Panc1 (cell line): ENCODE results near the gene PAX5.

Experiments
- POLR2AphosphoS5 ChIP-seq: IDR thresholded peaks from 2 replicates; pipeline ENCODE4 v1.6.1; 2012; ENCODE audit warnings: mild to moderate bottlenecking, low read depth, low read length, moderate library complexity
- SIN3A ChIP-seq: IDR thresholded peaks from 2 replicates; pipeline ENCODE4 v1.6.1; 2012; ENCODE audit warnings: low read depth, mild to moderate bottlenecking, low read length, moderate library complexity, borderline replicate concordance; ENCODE audit not compliant: insufficient read depth
- TCF7L2 ChIP-seq: IDR thresholded peaks from 2 replicates; pipeline ENCODE4 v1.6.1; 2011; ENCODE audit warnings: mild to moderate bottlenecking, low read depth, low read length, inconsistent platforms
- TF ChIP-seq, protein P1 (sequence below): fragments of 450-650 bp; IDR thresholded peaks from 2 replicates; pipeline ENCODE4 v1.5.1; 2017; ENCODE audit warnings: mild to moderate bottlenecking
- TF ChIP-seq, protein P2 (sequence below), 2 experiments: IDR thresholded peaks; 2 replicates each; pipeline ENCODE4 v1.6.1; 2011 to 2012; ENCODE audit warnings: low read depth in 2 of 2, control low read depth in 1 of 2, low read length in 1 of 2, mild to moderate bottlenecking in 1 of 2, moderate library complexity in 1 of 2; ENCODE audit not compliant: insufficient read depth in 1 of 2

DNA sequence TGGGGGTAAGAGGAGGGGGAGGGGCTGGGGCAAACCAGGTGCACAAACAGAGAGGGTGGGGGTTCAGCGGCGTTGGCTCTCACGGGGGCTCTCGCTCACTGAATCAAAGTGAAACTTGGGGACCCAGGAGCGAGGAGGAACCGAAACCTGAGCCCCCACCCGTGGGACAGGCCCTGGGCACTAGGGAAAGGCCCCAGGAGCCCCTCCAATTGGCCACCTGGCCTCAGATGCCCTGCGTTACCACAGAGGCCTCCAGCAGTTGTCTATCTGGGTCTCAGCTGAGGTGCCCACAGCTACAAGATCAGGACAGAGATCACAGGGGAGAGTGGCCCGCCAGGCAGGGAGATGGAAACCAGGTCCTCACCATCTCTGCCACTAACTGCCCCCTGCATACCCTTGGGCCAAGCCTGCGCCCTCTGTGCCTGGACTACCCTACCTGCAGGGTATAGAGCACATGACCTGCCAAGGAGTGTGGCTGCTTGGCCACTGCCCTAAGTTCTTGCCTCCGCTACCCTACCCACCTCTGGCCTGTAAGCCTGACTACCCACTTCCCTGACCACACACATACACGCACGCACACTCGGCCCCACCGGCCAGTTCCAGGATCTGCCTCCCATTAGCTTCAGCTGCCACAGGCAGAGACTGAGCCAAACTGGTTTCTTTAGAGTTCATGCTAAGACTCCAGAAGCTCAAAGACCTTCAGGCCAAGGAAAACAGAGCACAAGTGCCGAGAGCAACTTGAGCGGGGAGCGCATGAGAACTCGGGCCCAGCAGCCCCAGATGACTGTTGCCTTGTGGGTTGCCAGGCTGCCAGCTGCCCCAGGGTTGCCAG lies 39.9 kb downstream of the PAX5 start:
- TF ChIP-seq, protein P1, sequence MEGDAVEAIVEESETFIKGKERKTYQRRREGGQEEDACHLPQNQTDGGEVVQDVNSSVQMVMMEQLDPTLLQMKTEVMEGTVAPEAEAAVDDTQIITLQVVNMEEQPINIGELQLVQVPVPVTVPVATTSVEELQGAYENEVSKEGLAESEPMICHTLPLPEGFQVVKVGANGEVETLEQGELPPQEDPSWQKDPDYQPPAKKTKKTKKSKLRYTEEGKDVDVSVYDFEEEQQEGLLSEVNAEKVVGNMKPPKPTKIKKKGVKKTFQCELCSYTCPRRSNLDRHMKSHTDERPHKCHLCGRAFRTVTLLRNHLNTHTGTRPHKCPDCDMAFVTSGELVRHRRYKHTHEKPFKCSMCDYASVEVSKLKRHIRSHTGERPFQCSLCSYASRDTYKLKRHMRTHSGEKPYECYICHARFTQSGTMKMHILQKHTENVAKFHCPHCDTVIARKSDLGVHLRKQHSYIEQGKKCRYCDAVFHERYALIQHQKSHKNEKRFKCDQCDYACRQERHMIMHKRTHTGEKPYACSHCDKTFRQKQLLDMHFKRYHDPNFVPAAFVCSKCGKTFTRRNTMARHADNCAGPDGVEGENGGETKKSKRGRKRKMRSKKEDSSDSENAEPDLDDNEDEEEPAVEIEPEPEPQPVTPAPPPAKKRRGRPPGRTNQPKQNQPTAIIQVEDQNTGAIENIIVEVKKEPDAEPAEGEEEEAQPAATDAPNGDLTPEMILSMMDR = no peak
- TF ChIP-seq POLR2AphosphoS5 = no peak
- TF ChIP-seq, protein P2, sequence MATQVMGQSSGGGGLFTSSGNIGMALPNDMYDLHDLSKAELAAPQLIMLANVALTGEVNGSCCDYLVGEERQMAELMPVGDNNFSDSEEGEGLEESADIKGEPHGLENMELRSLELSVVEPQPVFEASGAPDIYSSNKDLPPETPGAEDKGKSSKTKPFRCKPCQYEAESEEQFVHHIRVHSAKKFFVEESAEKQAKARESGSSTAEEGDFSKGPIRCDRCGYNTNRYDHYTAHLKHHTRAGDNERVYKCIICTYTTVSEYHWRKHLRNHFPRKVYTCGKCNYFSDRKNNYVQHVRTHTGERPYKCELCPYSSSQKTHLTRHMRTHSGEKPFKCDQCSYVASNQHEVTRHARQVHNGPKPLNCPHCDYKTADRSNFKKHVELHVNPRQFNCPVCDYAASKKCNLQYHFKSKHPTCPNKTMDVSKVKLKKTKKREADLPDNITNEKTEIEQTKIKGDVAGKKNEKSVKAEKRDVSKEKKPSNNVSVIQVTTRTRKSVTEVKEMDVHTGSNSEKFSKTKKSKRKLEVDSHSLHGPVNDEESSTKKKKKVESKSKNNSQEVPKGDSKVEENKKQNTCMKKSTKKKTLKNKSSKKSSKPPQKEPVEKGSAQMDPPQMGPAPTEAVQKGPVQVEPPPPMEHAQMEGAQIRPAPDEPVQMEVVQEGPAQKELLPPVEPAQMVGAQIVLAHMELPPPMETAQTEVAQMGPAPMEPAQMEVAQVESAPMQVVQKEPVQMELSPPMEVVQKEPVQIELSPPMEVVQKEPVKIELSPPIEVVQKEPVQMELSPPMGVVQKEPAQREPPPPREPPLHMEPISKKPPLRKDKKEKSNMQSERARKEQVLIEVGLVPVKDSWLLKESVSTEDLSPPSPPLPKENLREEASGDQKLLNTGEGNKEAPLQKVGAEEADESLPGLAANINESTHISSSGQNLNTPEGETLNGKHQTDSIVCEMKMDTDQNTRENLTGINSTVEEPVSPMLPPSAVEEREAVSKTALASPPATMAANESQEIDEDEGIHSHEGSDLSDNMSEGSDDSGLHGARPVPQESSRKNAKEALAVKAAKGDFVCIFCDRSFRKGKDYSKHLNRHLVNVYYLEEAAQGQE (IDR thresholded peaks at IDR 0.05; ENCODE audit: insufficient read depth in 1 of 2, low read depth in 2 of 2, low read length in 1 of 2) = no peak
- TF ChIP-seq TCF7L2 = no peak
- TF ChIP-seq SIN3A = no peak
